HPDE6-E6E7 (cell line): ENCODE results near the gene VEGFC.

ENCODE experiments used
- DNase-seq: peaks from one replicate; pipeline ENCODE4 v3.0.0; 2011; ENCODE audit warnings: missing footprints; ENCODE audit errors: extremely low spot score

VEGFC gene

DNA sequence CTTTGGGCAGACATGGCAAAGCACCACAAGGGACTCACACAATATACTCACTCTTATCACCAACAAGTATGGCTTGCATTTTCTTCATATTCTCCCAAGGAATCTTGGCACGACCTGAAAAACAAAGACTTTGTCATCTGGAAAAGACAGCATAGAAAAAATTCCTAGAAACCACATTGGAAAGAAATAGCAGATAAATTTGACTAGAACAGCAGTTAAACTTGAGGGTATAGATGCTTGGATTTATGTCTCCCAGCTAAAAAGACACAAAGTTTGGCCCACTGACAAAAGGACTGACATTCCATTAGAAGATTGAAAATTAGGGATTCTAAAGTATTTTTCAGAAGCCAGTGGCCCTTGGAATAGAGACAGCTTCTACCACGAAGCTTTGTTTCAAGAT, 6.9 kb upstream of the VEGFC start:
- DNase-seq = no peak

DNA sequence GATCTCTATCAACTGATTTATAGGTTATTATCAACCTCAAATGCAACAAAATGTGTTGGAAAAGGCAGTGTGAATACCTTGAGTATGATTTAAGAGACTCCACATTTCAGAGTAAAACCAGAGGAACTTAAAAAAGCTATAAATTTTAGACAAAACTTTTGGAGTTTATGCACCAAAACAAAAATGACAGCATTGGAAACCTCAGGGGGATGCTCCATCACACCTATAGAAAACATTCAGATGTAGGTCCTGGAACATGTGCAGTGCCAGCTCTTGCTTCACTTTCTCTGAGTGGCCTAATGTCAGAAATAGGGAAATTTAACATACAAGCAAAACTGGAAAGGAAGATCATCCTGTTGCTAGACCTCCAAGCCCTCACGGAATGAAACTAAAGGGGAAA, 5.8 kb upstream of the VEGFC start:
- DNase-seq = no peak

DNA sequence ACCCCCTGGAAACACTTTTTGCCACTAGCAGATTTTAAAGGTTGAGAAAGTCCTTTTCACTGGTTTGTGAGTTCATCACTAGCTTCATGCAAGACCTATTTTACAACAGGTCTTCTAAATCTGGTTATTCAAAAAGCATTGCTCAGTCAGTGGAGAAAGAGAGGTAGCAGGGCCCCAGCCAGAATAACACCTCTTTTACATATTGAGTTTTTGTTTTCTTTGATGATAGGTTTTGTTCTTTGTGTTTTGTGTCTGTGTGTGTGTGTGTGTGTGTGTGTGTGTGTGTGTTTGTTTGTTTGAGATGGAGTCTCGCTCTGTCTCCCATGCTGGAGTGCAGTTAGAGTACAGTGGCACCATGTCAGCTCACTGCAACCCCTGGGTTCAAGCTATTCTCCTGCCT, 2.7 kb upstream of the VEGFC start:
- no peak for DNase-seq

DNA sequence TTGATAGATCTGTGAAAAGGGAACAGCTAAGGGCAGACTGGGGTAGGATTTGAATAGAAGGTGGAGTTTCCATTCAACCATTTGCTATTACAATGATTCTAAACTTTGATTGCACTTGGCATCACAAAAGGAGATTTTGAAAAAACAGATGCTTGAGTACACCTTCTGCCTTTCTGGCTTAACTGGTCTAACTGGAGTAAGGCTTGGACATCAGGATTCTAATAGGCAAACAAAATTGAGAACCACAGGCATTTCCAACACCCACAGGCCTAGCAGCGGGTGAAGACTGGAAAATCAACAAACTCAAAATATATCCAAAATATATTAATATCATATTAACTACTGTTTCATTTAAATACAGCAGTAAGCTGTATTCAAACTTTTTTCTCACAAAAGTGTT, 1.9 kb upstream of the VEGFC start:
- no peak for DNase-seq

- DNase-seq = no peak
These were observed 1.4 kb upstream of the VEGFC start for GRCh38 chr4:176794151-176794550.

GRCh38 chr4:176793060-176793605, 411 bp upstream of the VEGFC start:
- DNase-seq = no peak

DNA sequence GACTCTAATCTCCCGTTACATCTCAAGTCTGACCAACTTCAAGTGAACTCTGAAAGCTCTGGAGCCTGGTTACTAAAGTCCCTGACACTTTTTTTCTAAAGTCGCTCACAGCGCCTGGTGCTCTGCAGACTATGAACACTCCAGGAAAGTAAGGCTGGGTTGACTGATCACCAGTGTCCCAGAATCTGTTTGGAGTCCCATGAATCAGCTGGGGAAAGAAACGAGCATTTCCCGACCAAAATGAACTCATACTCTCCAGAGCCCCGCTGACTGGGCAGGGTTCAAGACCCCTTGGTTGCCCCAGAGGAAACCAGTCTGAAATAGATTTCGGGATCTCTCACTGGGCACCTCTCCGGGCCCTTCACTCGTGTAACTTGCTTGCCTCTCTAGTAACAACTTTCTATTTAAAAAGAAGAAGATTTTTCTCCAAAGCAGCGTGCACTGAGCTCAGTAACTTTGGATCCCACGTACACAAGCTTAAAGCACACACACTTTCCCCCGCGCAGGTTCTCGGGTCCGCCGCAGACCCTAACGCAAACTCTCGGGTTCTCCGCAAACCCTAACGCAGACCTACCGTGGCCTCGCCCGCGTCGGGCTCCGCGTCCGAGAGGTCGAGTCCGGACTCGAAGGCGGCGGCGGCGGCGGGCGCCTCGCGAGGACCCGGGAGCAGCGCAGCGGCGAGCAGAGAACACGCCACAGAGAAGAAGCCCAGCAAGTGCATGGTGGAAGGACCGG, 964 bp downstream of the VEGFC start:
- no peak for DNase-seq

GRCh38 chr4:176790398-176790797, 2.3 kb downstream of the VEGFC start:
- no peak for DNase-seq

GRCh38 chr4:176789955-176790354, 2.8 kb downstream of the VEGFC start:
- no peak for DNase-seq

DNA sequence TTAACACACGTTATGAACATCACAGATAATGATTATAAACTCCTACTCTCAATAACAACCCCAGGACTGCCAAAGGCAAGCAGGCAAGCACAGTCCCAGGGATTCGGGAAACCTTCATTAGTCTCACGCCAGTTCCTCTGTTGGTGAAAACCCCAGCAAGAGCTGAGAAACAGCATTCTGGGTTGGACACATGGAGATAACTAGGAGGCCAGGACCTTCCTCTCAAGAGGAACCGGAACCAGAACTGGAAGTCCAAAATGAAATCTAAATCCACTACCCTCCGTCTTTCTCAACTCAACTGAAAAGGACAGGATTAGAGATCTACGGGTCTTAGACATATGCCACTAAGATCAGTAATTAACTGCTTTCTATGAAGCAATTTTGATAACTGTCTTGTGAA, 3.8 kb downstream of the VEGFC start:
- no peak for DNase-seq

DNA sequence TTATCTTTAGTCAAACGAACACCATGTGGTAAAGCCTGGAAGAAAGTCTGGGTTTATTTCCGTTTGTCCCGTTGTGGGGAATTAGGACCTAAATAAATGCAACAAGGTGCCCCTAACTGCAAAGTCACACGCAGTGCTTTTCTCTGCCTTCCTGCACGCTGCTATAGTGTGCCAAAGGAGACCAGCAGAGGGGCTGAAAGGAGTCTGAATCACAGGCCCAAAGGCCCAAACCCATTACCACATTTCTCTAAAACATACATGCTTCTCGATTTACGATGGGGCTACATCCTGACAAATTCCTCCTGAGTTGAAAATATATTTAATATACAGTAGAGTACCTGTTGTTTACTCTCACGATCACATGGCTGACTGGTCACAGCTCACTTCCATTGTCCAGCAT, 4.5 kb downstream of the VEGFC start:
- no peak for DNase-seq

DNA sequence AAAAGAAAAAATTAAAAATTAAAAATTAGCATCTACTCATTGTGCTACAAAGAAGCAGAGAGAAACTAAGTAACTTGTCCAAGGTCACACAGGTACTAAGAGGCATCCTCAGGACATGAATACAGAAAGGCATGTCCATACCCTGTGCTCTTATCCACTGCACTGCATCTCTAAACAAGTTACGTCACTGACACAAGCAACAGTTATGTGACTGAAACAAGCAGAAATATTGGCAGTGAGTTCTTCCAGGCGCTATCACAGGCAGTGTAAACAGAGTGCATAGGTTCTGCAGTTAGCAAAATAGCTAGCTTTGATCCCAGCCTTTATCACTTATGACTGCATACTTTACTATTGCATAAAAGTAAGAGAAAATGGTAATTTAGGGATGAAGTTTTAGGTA, 7.9 kb downstream of the VEGFC start:
- DNase-seq = no peak

- no peak for DNase-seq
These were observed 9.9 kb downstream of the VEGFC start for GRCh38 chr4:176782794-176783193.

- DNase-seq = no peak
These were observed 10.5 kb downstream of the VEGFC start for GRCh38 chr4:176782191-176782590.

DNA sequence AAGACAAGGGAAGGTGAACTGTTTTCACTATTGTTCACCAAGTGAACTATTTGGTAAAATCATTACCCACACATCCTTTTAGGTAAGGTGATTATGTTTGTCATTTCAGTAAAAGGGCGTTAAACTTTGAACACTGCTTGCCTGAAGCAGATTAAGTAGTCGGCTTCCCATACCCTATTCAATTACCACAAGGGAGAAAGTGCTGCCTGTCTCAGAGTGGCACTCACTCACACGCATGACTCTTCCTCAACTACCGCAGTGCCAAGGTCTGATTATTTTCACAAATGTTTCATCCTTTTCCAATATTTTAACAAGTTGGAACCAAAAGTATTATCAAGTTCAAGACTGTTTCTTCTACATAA, 11.0 kb downstream of the VEGFC start:
- DNase-seq = no peak

- no peak for DNase-seq
These were observed 11.6 kb downstream of the VEGFC start for GRCh38 chr4:176780995-176781738.

- DNase-seq = no peak
These were observed 13.3 kb downstream of the VEGFC start for GRCh38 chr4:176779421-176779820.

- no peak for DNase-seq
These were observed 14.2 kb downstream of the VEGFC start for GRCh38 chr4:176778491-176778890.

DNA sequence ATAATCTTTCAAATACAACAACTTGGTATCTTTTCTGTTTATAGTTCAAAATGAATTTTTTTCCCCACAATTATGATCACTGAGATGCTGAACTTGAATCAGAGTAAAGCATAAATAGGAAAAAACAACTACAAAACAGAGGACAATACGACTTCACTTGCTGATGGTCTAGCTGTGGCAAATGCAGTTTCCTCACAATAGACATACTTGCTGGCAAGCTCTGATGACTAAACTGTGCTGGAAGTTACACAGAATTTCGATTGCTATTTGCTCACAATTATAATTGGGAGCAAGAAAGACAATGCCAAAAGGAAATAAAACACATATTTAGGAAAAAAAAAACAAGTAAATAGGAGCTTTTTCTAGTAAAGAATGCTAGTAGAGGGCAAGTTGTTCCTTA, 14.7 kb downstream of the VEGFC start:
- no peak for DNase-seq

- DNase-seq = no peak
These were observed 17.4 kb downstream of the VEGFC start for GRCh38 chr4:176775338-176775737.

GRCh38 chr4:176774852-176775251, 17.9 kb downstream of the VEGFC start:
- no peak for DNase-seq

DNA sequence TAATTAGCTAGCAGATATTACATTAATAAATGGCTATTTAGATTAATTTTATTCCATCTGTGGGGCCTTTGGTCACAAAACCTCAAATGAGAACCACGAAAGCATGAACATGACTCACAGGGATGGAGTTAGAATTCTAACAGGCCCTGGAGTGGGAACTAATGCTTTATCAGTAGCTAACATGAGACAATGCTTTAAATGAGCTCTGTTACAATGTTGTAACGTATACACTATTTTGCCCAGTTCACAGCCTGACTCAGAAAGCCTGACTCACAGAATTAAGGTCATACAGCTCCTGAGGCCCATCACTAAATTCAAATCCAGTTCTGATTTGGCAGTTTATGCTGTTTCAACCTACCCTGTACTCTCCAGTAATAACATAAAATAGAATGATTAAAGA, 23.2 kb downstream of the VEGFC start:
- no peak for DNase-seq

GRCh38 chr4:176767183-176767582, 25.5 kb downstream of the VEGFC start:
- DNase-seq = no peak
